ENCODE results near the gene ZRANB3.

Gene ZRANB3

GRCh38 chr2:135246711-135247270 lies 284.2 kb downstream of the ZRANB3 start:
- DNase-seq (ENCODE audit: low read depth): no peak

GRCh38 chr2:135245071-135245470 lies 285.9 kb downstream of the ZRANB3 start:
- DNase-seq (ENCODE audit: low read depth): no peak

GRCh38 chr2:135238651-135239050 lies 292.4 kb downstream of the ZRANB3 start:
- no peak for DNase-seq (ENCODE audit: low read depth)

GRCh38 chr2:135230150-135230549 lies 300.9 kb downstream of the ZRANB3 start:
- DNase-seq (ENCODE audit: low read depth): no peak

- DNase-seq (ENCODE audit: low read depth): no peak
These were observed 303.6 kb downstream of the ZRANB3 start for GRCh38 chr2:135227386-135227785.

GRCh38 chr2:135226961-135227360 lies 304.1 kb downstream of the ZRANB3 start:
- DNase-seq (ENCODE audit: low read depth): no peak

- DNase-seq (ENCODE audit: low read depth): no peak
These were observed 305.2 kb downstream of the ZRANB3 start for GRCh38 chr2:135225781-135226180.

GRCh38 chr2:135219226-135219625 lies 311.8 kb downstream of the ZRANB3 start:
- no peak for DNase-seq (ENCODE audit: low read depth)

- DNase-seq (ENCODE audit: low read depth): no peak
These were observed 312.6 kb downstream of the ZRANB3 start for GRCh38 chr2:135218426-135218825.

- no peak for DNase-seq (ENCODE audit: low read depth)
These were observed 318.3 kb downstream of the ZRANB3 start for GRCh38 chr2:135212757-135213156.

- no peak for DNase-seq (ENCODE audit: low read depth)
These were observed 323.0 kb downstream of the ZRANB3 start for GRCh38 chr2:135208016-135208415.

- no peak for DNase-seq (ENCODE audit: low read depth)
These were observed 327.1 kb downstream of the ZRANB3 start for GRCh38 chr2:135203944-135204343.

GRCh38 chr2:135202751-135203150 lies 328.3 kb downstream of the ZRANB3 start:
- no peak for DNase-seq (ENCODE audit: low read depth)

- DNase-seq (ENCODE audit: low read depth): no peak
These were observed 332.5 kb downstream of the ZRANB3 start for GRCh38 chr2:135198481-135198880.

GRCh38 chr2:135190799-135191198 lies 340.2 kb downstream of the ZRANB3 start:
- DNase-seq (ENCODE audit: low read depth): no peak

- DNase-seq (ENCODE audit: low read depth): no peak
These were observed 341.9 kb downstream of the ZRANB3 start for GRCh38 chr2:135189148-135189547.

- no peak for DNase-seq (ENCODE audit: low read depth)
These were observed 343.7 kb downstream of the ZRANB3 start for GRCh38 chr2:135187270-135187669.

GRCh38 chr2:135186054-135186453 lies 345.0 kb downstream of the ZRANB3 start:
- no peak for DNase-seq (ENCODE audit: low read depth)

- DNase-seq (ENCODE audit: low read depth): no peak
These were observed 347.2 kb downstream of the ZRANB3 start for GRCh38 chr2:135183822-135184221.

- no peak for DNase-seq (ENCODE audit: low read depth)
These were observed 348.4 kb downstream of the ZRANB3 start for GRCh38 chr2:135182601-135183000.

GRCh38 chr2:135182190-135182589 lies 348.8 kb downstream of the ZRANB3 start:
- DNase-seq (ENCODE audit: low read depth): no peak

- no peak for DNase-seq (ENCODE audit: low read depth)
These were observed 351.3 kb downstream of the ZRANB3 start for GRCh38 chr2:135179689-135180088.

- no peak for DNase-seq (ENCODE audit: low read depth)
These were observed 355.8 kb downstream of the ZRANB3 start for GRCh38 chr2:135175177-135175576.

- no peak for DNase-seq (ENCODE audit: low read depth)
These were observed 356.3 kb downstream of the ZRANB3 start for GRCh38 chr2:135174810-135175093.

Measured in fibroblast of the conjunctiva (primary cell).